Activated CD4-positive, alpha-beta T cell treated with anti-CD3 and anti-CD28 coated beads for 48 hours (primary cell): Measurements from ENCODE around the gene RNU7-1.

Experiments used
- DNase-seq: peaks from one replicate; pipeline ENCODE4 v3.0.0-alpha.2; 2020

The RNU7-1 gene

DNA sequence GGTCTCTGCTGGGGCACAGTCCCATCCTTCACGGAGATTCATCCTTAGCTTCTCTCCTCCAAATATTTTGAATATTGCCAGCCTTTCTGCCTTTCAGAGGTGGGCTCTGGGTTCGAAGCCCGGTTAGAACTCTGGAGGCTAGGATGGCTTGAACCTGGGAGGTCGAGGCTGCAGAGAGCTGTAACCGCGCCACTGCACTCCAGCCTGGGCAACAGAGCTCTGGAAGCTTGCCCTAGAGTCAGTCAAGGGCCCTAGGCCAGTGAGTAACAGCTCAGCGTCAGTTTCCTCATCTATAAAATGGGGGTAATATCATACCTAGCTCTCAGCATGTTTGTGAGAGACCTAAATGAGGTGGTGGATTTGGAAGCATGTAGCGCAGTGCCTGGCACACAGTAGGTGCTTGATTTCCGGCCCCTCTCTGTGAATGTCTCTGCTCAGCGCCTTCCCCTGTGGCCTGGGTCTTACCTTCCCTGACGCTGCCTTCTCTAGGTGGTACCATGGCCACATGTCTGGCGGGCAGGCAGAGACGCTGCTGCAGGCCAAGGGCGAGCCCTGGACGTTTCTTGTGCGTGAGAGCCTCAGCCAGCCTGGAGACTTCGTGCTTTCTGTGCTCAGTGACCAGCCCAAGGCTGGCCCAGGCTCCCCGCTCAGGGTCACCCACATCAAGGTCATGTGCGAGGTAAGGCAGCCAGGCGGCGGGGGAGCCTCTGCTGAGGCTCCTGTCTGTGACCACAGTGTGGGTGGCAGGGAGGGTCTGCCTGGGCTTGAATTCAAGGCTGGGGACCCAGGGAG, 10.9 kb downstream of the RNU7-1 start:
- no peak for DNase-seq

DNA sequence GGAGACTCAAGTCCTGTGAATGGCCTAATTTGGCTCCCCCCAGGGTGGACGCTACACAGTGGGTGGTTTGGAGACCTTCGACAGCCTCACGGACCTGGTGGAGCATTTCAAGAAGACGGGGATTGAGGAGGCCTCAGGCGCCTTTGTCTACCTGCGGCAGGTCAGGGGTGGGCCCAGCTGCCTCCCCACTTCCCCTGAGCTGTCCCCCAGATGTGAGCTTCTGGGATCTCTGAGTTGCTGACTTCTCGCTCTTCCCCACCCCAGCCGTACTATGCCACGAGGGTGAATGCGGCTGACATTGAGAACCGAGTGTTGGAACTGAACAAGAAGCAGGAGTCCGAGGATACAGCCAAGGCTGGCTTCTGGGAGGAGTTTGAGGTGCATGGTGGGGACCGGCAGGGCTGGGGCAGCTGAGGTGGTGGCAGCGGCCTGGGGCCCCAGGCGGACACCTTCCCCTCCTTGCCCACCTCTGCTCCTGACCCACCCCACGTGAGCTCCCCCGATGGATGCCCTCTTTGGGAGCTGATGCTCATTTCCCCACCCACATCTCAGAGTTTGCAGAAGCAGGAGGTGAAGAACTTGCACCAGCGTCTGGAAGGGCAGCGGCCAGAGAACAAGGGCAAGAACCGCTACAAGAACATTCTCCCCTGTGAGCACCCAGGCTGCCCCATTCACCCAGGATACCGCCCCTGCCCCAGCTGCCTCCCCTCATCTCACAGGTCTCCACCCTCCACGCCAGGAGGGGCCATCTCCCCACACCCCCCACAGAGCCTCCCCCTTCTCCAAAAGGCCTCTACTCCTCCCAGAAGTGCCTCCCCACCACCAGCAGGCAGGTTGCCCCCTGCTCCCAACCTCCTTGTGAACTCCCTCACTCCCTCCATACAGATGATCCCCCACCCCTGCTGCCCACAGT, 11.7 kb downstream of the RNU7-1 start:
- no peak for DNase-seq

DNA sequence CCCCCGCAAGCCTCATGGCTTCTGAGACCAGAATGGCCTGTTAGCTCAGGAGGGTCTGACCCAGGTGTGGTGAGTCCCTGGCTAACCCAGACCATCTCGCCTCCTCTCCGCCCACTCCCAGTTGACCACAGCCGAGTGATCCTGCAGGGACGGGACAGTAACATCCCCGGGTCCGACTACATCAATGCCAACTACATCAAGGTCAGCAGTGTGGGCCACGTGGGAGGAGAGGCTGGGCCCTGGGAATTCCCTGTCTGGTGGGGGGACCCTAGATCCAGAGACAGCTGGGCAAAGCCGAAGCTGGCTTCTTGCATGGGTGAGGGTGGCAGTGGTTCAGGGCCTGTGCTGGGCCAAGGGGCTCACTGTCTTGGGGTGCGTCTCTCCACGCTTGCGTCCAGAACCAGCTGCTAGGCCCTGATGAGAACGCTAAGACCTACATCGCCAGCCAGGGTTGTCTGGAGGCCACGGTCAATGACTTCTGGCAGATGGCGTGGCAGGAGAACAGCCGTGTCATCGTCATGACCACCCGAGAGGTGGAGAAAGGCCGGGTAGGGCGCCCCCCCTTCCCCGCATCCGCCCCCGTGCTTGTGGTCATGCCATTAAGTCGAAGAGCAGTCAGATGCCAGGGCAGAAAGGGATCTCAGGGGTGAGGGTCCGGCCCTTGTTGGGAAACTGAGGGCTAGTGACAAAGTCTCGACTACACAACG, 12.6 kb downstream of the RNU7-1 start:
- DNase-seq, result no peak

DNA sequence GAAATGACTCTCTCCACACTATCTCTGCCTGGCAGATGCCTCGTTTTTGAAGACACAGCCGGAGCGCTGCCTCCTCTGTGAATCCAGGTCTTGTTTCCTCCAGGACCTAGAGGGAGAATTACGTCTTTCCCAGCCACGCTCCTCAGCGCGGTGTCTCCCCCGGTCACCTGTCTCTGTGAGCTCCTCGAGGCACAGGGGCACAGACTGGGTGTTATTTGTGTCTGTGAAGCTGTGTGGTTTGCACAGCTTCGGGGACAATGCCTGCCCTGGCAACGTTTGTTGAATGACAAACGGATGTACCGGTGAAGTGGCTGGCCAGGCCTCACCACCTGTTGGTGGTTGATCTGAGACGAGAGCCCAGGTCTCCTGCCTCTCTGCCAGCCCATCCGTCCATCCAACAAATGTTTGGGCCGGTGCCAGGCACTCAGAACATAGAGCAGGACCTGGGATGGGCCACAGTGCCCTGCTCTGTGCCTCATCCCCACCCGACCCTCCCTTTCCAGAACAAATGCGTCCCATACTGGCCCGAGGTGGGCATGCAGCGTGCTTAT, 13.6 kb downstream of the RNU7-1 start:
- no peak for DNase-seq

DNA sequence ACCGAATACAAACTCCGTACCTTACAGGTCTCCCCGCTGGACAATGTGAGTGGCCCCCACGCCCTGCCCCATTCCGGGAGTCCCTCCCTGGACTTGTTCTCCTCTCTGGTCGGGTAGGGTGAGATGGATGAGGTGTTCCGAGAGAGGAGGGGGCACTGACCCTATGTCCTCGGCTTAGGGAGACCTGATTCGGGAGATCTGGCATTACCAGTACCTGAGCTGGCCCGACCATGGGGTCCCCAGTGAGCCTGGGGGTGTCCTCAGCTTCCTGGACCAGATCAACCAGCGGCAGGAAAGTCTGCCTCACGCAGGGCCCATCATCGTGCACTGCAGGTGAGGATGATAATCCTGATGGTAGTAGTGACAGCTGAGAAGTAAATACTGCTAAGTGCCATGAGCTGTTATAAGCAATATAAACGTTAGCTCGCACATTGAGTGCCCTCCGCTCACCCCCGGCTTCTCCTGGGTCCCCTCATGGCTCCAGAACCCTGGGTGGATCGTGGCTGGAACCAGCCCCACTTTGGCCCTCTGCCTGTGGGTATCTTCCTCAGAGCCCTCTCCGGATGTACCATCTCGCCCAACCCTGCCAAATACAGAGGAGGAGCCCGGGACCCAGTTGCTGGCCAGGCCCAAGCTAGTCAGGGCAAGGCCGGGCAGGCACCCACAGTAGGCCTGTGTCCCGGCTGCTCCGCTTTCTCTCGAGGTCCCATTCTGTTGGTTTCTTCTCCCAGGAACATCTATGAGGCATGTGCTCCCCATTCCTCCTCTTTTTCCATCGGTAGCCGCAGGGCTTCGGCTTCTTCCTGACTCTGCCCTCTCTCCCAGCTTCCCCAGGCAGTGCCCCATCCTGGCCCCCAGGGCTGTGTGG, 14.4 kb downstream of the RNU7-1 start:
- DNase-seq, result no peak

DNA sequence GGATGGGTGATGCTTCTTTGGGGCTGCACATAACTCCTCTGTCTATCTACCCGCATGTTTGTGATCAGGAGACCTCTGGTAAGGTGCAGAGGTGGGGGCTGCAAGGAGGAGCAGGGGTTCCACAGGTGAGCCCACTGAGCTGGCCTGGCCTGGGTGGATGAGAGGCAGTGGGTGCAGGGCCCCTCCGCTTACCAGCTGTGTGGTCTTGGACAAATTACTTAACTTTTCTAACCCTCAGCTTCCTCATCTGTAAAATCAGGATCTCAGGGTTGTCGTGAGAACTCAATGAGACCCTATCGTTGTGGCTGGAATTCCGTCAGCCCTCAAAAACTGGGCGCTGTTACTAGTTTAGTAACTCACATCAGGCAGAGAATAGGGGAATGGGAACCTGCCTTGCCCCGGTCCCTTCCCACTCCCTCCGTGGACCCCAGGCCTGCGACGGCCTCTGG, 15.0 kb downstream of the RNU7-1 start:
- DNase-seq, result no peak

DNA sequence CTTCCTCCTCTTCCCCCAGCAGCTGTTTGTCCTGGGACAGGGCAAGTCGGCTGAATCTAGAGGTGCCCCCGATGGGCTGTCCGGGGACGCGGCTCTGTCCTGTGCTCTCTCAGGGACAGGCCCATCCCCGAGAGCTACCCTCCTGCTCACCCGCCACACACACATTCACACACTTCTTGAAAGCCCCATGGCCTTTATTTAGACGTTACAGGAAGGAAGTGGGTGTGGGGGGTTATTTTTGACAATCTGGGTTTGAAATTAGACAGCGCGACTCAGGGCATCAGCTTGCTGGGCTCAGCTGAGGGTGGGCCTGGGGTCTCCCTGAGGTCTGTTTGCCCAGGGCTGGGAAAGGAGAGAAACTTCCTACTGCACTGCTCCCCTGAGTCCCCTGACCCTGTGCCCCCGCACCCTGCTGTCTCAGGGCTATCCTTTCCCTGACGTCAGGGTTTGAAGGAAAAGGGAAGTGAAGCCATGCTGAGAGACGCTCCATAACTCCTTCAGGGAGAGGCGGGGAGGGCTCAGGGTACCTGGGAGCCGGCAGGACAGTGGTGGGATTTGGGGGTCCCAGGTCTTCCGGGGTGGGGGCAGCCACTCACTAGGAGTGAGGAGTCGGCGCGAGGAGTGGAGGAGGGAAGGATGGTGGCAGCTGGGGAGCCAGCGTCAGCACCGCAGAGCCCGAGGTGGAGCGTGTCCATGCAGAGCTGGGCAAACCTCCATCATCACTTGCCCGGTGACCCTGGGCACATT, 15.6 kb downstream of the RNU7-1 start:
- peak; percentile 67 for DNase-seq

DNA sequence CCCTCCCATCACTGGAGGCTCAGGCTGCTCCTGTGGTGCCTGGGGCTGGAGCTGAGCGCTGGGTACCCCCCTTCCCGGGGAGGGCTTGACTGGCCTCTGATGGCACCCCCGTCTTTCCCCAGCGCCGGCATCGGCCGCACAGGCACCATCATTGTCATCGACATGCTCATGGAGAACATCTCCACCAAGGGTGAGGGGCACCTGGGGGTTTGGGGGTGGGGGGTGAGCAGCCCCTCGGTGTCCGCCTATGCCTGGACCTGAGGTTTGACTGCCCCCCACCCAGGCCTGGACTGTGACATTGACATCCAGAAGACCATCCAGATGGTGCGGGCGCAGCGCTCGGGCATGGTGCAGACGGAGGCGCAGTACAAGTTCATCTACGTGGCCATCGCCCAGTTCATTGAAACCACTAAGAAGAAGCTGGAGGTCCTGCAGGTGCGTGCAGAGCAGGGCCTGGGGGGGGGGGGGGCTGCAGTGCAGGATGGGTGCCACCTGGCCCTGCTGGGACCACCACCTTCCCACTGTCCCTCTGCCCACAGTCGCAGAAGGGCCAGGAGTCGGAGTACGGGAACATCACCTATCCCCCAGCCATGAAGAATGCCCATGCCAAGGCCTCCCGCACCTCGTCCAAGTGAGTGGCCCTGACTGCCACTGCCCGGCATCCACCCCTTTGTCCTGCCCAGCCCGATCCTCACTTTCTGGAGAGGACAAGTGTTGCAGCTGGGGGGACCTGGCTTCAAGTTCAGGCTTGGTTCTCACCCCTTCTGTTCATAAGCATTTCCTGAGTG, 16.4 kb downstream of the RNU7-1 start:
- no peak for DNase-seq

DNA sequence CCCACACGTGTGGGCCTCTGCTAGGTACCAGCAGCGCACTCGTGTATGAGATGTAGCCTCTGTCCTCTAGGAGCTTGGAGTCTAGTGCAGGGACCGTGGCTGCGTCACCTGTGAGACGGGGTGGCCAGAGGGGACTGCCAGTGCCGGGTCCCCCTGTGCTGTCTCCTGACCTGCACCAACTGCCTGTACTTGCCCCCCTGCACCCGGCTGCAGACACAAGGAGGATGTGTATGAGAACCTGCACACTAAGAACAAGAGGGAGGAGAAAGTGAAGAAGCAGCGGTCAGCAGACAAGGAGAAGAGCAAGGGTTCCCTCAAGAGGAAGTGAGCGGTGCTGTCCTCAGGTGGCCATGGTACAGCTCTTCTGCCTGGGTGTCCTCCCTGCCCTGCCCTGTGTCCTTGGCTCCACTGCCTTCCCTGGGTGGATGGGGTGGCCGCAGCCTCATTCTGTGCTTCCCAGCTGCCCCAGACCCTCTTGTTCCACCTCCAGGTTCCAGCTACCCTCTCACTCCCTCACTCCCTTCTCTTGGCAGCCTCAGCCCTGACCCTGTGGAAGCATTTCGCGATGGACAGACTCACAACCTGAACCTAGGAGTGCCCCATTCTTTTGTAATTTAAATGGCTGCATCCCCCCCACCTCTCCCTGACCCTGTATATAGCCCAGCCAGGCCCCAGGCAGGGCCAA, 17.1 kb downstream of the RNU7-1 start:
- DNase-seq, result peak; percentile 43

DNA sequence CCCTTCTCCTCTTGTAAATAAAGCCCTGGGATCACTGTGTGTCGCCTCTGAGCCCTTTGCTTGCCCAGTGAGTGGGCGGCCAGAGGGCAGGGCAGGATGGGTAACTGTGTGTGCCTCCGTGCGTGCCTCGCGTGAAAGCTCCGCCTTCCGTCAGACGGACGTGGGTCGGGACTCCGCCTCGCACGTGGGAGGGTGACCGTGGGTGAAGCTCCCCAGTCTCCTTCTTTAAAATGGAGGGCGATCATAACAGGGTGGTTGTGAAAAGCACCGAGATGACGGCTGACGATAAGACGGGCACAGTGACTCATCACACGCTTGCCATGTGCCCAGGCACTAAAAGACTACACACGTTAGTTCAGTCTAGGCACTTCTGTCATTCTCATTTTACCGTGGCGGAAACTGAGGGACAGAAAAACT, 17.7 kb downstream of the RNU7-1 start:
- peak; percentile 95 for DNase-seq

DNA sequence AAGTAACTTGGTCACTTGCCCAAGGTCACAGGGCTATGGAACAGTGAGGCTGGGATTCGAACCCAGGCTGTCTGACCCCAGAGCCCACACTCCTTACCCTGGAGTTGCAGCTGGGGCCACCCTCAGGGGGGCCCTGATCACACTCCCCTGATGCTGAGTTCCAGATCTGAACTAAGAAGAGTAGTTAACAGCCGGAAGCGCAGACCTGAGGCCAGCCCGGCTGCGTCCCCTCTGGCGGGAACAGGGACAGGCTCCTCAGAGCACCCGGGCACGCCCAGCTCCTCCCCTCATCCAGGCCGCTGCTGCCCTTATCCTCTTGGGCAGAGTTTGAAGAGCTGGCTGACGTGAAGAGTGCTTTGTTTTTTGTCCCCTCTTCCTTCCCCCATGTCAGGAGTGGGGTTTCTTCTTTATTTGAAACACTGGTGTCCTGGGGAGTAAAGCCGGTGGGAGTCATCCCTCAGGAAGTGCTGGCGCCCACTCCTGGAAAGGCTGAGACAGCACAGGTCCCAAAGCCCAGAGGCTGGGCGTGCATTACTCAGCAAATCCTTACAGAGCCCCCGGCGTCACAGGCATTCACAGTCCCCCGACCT, 18.2 kb downstream of the RNU7-1 start:
- peak; percentile 77 for DNase-seq

DNA sequence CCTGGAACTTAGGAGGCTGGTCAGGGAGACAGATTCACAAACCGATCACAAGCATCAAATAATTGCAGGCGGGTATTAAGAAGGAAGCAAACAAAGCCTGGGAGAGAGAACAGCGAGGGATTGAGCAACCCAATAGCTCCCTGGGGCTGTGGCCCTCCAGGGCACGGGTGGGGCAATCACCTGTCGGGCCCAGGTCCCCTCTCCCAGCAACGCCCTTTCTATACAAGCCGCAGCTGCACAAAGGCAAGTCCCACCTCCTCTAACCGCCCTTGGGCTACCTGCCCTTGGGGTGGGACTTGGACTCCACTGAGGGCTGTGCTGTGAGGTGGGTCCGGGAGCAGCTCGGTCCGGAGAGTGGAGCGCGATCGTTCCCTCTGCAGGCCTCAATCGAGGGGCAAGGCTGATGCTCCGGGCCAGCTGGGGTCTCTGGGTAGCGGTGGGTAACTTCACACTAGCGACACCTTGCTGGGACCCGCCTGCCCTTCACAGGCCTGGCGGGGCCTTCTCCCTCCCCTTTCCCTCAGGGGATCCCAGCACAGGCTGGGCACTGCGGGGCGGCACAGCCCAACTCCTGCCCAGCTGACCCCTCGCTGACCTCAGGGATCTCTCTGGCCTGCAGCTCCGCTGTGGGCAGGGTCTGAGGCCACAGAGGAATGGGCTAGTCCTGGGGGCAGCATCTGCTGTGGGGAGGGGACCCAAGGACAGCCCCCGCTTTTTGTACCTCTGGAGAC, 18.8 kb downstream of the RNU7-1 start:
- no peak for DNase-seq

DNA sequence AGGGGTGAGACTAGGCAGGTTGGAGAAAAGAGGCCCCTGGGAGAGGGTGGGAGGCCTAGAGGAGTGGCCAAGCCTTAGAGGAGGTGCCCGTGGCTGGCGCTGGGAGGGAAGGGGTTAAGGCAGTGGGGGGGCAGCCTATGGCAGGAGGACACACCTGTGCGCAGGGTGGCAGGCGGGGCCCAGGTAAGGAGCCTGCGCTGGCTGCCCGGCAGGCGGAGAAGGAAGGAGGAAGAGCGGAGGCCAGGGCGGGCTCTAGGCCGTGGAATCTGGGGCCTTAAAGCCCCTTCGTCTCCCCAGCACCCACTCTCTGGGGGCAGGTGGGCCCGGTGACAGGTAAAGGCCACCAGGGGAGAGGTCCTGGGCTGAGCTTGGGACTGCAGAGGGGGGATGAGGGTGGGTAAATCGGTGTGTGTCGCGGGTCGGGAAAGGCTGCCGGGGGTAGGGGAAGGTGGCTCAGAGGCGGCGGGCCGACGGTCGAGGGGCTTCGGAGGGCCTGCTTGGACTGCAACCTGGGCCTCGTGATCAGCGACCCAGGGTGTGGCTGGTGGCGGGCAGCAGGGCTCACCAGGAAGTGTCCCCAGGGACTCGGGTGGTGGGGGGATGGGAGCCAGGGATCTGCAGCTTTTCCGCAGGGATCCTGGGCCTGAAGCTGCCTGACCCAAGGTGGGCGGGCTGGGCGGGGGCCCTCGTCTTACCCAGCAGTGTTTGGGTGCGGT, 19.6 kb downstream of the RNU7-1 start:
- no peak for DNase-seq

DNA sequence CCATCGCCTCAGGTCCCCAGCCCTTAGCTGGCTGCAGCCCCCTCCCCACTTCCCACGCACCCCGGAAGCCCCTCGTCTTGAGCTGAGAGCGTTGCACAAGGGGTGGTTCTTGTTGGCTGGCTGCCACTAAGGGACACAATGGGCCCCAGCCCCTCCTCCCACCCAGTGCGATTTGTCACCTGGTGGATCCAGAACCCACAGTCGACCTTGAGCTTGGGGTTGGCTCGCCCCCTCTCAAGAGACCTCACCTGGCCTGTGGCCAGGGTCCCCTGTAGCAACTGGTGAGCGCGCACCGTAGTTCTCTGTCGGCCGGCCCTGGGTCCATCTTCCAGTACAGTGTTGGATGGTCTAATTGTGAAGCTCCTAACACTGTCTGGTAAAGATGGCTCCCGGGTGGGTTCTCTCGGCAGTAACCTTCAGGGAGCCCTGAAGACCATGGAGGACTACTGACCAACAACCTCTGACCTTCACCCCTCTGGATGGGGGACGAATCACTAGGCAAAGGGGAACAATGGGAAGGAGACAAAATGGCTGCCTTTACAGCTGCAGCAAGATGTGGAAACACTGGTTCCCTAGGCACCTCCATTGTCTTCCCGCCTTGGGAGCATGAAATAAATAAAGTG, 20.3 kb downstream of the RNU7-1 start:
- DNase-seq, result no peak

DNA sequence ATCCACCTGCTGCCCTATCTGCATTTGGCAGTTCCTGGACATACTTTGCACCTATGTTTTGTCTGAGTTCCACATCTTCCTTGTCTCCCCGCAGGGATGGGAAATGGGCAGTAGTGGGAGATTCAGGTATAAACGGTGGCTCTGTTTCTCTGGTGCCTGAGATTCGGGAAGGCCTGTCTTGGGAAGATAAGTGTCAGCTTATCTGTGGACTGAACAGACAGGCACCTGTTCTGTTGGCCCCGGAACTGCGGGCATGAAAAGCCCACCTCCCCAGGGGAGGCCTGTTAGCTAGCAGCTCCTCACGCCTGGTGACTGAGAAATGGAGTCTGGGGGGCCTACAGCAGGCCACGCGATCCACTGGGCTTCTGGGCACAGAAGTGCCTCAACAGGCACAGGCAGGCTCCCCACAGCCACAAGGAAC, 21.0 kb downstream of the RNU7-1 start:
- DNase-seq, result no peak

DNA sequence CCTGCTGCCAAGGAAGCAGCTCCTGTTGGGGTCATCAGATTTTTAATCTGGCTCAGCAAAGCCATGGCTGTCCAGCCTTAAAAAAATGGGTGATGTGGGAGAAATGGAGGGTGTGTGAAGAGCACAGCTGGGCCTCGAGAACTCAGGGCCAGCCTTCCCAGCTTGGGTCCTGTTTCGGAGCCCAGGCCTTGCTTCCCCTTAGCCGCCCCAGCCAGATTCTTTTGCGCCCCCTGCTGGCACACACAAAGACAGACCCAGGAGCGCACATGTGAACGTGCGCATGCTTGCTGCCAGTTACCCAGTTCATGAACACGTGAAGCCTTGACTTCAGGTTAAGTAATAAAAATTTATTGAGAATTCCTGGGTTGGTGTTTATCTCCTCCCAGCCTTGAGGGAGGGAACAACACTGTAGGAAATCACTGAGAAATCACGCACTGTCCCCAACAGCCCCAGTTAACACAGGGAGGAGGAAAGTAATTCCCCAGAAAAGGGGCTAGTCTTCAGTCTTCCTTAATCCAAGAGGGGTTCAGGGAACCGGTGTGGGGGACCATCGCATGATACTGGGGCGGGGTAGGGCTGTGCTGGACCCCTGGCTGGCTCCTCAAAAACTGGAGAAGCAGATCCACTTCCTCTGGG, 21.5 kb downstream of the RNU7-1 start:
- DNase-seq, result peak; percentile 92

DNA sequence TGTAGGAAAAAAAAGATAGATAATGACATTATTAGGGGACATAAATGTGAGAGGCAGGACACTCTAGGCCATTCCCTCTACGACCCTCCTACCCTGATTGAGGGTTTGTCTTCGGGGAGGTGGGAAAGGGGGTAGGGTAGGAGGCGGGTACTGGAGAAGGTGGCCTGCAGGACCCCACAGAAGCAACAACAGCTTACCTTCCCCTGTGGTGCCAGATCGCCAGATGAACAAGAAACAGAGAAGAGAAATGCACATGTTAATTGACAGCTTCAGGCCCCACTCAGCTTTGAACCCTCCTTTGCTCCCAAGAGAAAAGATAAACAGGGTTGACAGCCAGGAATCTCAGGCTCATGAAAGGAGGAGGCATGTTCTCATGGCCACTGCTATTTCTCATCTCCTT, 22.1 kb downstream of the RNU7-1 start:
- DNase-seq, result no peak
